Endothelial cell of umbilical vein (primary cell): Measurements from ENCODE around the gene IL6. TPM values are rescaled to one million over a fixed set of nuclear protein-coding genes. Genes with fewer than 3 reads are reported as not detected.

Experiments used
- BruUV-seq: library from RNA; stranded (reverse); fragments of 400-500 nt; replicated peaks from 2 replicates; lab custom pipeline; 2021; lab: Mats Ljungman, UMichigan
- CTCF ChIA-PET: fragments of 300-600, 350-600 bp; sonication (Branson Sonifier 250); formaldehyde crosslinking; loops from one replicate; lab custom pipeline; 2021; ENCODE audit warnings: antibody characterized with exemption, inconsistent platforms; lab: Charles Lee
- POLR2A ChIA-PET: fragments of 300-600, 350-600 bp; sonication (Branson Sonifier 250); formaldehyde crosslinking; loops from one replicate; lab custom pipeline; 2021; ENCODE audit warnings: antibody characterized with exemption, inconsistent platforms; lab: Charles Lee
- DNase-seq: peaks from one replicate; pipeline ENCODE4 v3.0.0-alpha.2; 2011; ENCODE audit warnings: low read depth, low spot score
- FAIRE-seq: peaks from 2 replicates; lab custom pipeline; 2011; peaks lifted over from hg19 to GRCh38; lab: Jason Lieb, UNC
- H2AFZ ChIP-seq: 2 replicates; pipeline ENCODE4 v1.6.0; 2012; ENCODE audit warnings: low read depth, low read length, control low read depth, inconsistent platforms
- H3K27ac ChIP-seq: 2 replicates; pipeline ENCODE4 v1.5.1; 2011; ENCODE audit warnings: low read depth, mild to moderate bottlenecking, control low read depth, low read length, moderate library complexity; ENCODE audit not compliant: insufficient read depth
- H3K27me3 ChIP-seq, 2 experiments: 2 replicates each; pipeline versions ENCODE4 v1.6.0 to v1.6.1; 2011; ENCODE audit warnings: low read length in 2 of 2, mixed read lengths in 1 of 2; ENCODE audit not compliant: control insufficient read depth in 2 of 2, insufficient read depth in 2 of 2
- H3K36me3 ChIP-seq, 2 experiments: 2 replicates in 1 of 2; 3 replicates in 1 of 2; pipeline ENCODE4 v1.5.1; 2011; ENCODE audit warnings: low read length in 2 of 2, mild to moderate bottlenecking in 1 of 2, moderate library complexity in 1 of 2; ENCODE audit not compliant: control insufficient read depth in 2 of 2, insufficient read depth in 2 of 2; ENCODE audit errors: extremely low read depth in 1 of 2
- H3K4me1 ChIP-seq: 3 replicates; pipeline ENCODE4 v1.5.1; 2011; ENCODE audit warnings: mild to moderate bottlenecking, low read length; ENCODE audit not compliant: control insufficient read depth, insufficient read depth; ENCODE audit errors: extremely low read depth
- H3K4me2 ChIP-seq: 2 replicates; pipeline ENCODE4 v1.6.1; 2011; ENCODE audit warnings: low read length, control low read depth, mixed read lengths; ENCODE audit not compliant: insufficient read depth
- H3K4me3 ChIP-seq, 3 experiments: fragments of 200-600 bp in 1 of 3; sonication (generic), shearing (Covaris generic) in 1 of 3; replicated peaks in 1 of 3; 2 replicates each; pipeline ENCODE4 v1.5.1; 2011 to 2016; ENCODE audit warnings: control low read depth in 3 of 3, low read length in 3 of 3, mild to moderate bottlenecking in 2 of 3, inconsistent platforms in 1 of 3, low read depth in 1 of 3, moderate library complexity in 1 of 3; ENCODE audit not compliant: insufficient read depth in 1 of 3
- H3K79me2 ChIP-seq: 2 replicates; pipeline ENCODE4 v1.6.0; 2012; ENCODE audit warnings: low read length, inconsistent platforms; ENCODE audit not compliant: control insufficient read depth, insufficient read depth
- H3K9ac ChIP-seq: replicated peaks from 2 replicates; pipeline ENCODE3; 2011; ENCODE audit warnings: low read length, control low read depth; ENCODE audit not compliant: insufficient read depth; ENCODE audit errors: extremely low read depth
- H3K9me1 ChIP-seq: replicated peaks from 3 replicates; pipeline ENCODE4 v1.6.0; 2011; ENCODE audit warnings: mild to moderate bottlenecking, low read length; ENCODE audit not compliant: control insufficient read depth, insufficient read depth; ENCODE audit errors: extremely low read depth
- H3K9me3 ChIP-seq: replicated peaks from 2 replicates; pipeline ENCODE4 v1.5.1; 2012; ENCODE audit warnings: low read length, inconsistent platforms; ENCODE audit not compliant: control insufficient read depth, insufficient read depth
- H4K20me1 ChIP-seq: replicated peaks from 2 replicates; pipeline ENCODE3; 2011; ENCODE audit warnings: mild to moderate bottlenecking, low read length; ENCODE audit not compliant: control insufficient read depth, insufficient read depth; ENCODE audit errors: extremely low read depth
- EZH2 ChIP-seq: IDR thresholded peaks from 2 replicates; pipeline ENCODE4 v1.6.1; 2012; ENCODE audit warnings: borderline replicate concordance, low read depth, mild to moderate bottlenecking, moderate library complexity, low read length, inconsistent platforms; ENCODE audit not compliant: severe bottlenecking
- FOS ChIP-seq: IDR thresholded peaks from 2 replicates; pipeline ENCODE4 v1.6.1; 2011; ENCODE audit warnings: mild to moderate bottlenecking, low read length, moderate library complexity, borderline replicate concordance; ENCODE audit not compliant: insufficient read depth
- GATA2 ChIP-seq: IDR thresholded peaks from 2 replicates; pipeline ENCODE4 v1.7.0; 2011; ENCODE audit warnings: low read depth, mild to moderate bottlenecking, moderate library complexity, mixed read lengths, low read length; ENCODE audit not compliant: insufficient read length, insufficient read depth
- JUN ChIP-seq: IDR thresholded peaks from 2 replicates; pipeline ENCODE4 v1.6.1; 2011; ENCODE audit warnings: borderline replicate concordance, low read depth; ENCODE audit not compliant: insufficient read length, insufficient read depth
- MYC ChIP-seq: IDR thresholded peaks from one replicate; pipeline ENCODE4 v1.6.1; 2011; ENCODE audit warnings: mild to moderate bottlenecking, low read depth, low read length
- POLR2A ChIP-seq: IDR thresholded peaks from 2 replicates; pipeline ENCODE4 v1.6.1; 2012; ENCODE audit warnings: low read depth, mild to moderate bottlenecking, control low read depth, low read length
- POLR2AphosphoS5 ChIP-seq: IDR thresholded peaks from 2 replicates; pipeline ENCODE4 v1.6.1; 2012; ENCODE audit warnings: low read depth, mild to moderate bottlenecking, control low read depth, low read length, moderate library complexity; ENCODE audit not compliant: insufficient read depth
- dilution Hi-C: fragments of 300-500 bp; cut with MboI; formaldehyde crosslinking; loops from one replicate; pipeline ENCODE4 v1.15.0; 2019; ENCODE audit warnings: low sequenced_read_pairs; ENCODE audit not compliant: extremely low pct_ligation_motif_present
- intact Hi-C: fragments of 100-400 bp; cut with micrococcal nuclease; formaldehyde crosslinking; loops from one replicate; pipeline ENCODE4 v1.10.0; 2022
- polyA plus RNA-seq, 4 experiments: library from polyadenylated mRNA; depleted of rRNA in 3 of 4; stranded (reverse) in 3 of 4; unstranded in 1 of 4; fragments of >200 nt; gene quantifications; 2 replicates each; pipeline versions ENCODE4 v1.2.1 to v1.2.3, GENCODE V29; 2011 to 2012; ENCODE audit warnings: missing spikeins in 1 of 4
- total RNA-seq: library from RNA; stranded (reverse); gene quantifications from 2 replicates; pipeline ENCODE4 v1.2.3, GENCODE V29; 2021
- TF ChIP-seq, protein P1 (sequence below): IDR thresholded peaks from 2 replicates; pipeline ENCODE4 v1.6.1; 2011; ENCODE audit not compliant: insufficient read depth, insufficient read length
- TF ChIP-seq, protein P2 (sequence below), 2 donors: IDR thresholded peaks; 1 replicate in 1 of 2; 2 replicates in 1 of 2; pipeline ENCODE4 v1.5.1; 2011; ENCODE audit warnings: low read length in 2 of 2, mild to moderate bottlenecking in 2 of 2, moderate library complexity in 2 of 2, control low read depth in 1 of 2, inconsistent platforms in 1 of 2, low read depth in 1 of 2; ENCODE audit not compliant: insufficient read depth in 1 of 2; ENCODE audit errors: extremely low read depth in 1 of 2

The IL6 gene
- total and polyA plus RNA-seq, 2 donors (not counting 3 experiments of a cell fraction or from before 2014, with no cell fraction given): 11.0 to 16.5 TPM

DNA sequence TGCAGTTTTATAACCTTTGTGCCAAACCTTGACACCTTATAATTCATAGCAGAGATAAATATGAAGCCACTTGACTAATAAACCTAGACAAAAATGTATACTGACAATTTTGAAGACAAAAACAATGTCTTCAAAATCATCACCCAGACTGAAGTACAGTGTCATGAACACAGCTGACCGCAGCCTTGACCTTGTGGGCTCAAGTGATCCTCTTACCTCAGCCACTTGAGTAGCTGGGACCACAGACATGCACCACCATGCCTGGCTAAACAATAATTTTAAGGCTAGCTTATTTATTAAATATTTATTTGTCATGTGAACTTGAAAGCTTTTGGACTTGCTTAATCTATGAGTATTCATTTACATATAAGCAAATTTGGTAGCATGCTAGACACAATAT is 24.3 kb downstream of the IL6 start:
- Histone ChIP-seq H3K4me2 (no peak overlapping the region), H3K27me3 (no peaks in the 10 kb centered on the region), H4K20me1 (no peaks in the 10 kb centered on the region), H2AFZ (no peak overlapping the region), H3K9me1 (no peaks in the 10 kb centered on the region), H3K79me2 (no peaks in the 10 kb centered on the region), H3K36me3 (no peaks in the 10 kb centered on the region), H3K4me1 (no peaks in the 10 kb centered on the region), H3K27ac (no peak overlapping the region), H3K9ac (no peak overlapping the region), H3K9me3 (no peaks in the 10 kb centered on the region), H3K4me3 (no peak overlapping the region)
- no peak for FAIRE-seq
- intact Hi-C loops: no loop called here
- BruUV-seq: no TSS peak
- DNase-seq: no peak
- TF ChIP-seq POLR2A (no peak), MYC (no peak), POLR2AphosphoS5 (no peak), EZH2 (no peak), FOS (no peak), GATA2 (no peak), JUN (no peak)
- TF ChIP-seq, protein P1, sequence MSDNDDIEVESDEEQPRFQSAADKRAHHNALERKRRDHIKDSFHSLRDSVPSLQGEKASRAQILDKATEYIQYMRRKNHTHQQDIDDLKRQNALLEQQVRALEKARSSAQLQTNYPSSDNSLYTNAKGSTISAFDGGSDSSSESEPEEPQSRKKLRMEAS: no peak
- TF ChIP-seq, protein P2, sequence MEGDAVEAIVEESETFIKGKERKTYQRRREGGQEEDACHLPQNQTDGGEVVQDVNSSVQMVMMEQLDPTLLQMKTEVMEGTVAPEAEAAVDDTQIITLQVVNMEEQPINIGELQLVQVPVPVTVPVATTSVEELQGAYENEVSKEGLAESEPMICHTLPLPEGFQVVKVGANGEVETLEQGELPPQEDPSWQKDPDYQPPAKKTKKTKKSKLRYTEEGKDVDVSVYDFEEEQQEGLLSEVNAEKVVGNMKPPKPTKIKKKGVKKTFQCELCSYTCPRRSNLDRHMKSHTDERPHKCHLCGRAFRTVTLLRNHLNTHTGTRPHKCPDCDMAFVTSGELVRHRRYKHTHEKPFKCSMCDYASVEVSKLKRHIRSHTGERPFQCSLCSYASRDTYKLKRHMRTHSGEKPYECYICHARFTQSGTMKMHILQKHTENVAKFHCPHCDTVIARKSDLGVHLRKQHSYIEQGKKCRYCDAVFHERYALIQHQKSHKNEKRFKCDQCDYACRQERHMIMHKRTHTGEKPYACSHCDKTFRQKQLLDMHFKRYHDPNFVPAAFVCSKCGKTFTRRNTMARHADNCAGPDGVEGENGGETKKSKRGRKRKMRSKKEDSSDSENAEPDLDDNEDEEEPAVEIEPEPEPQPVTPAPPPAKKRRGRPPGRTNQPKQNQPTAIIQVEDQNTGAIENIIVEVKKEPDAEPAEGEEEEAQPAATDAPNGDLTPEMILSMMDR (IDR thresholded peaks at IDR 0.05; ENCODE audit: extremely low read depth in 1 of 2, insufficient read depth in 1 of 2, low read depth in 1 of 2, low read length in 2 of 2): no peak
- dilution Hi-C loops: no loop called here
- ChIA-PET CTCF (interaction anchor here (0.5 to 1.5 kb wide), 12 partner anchors 10 to 335 kb away, joined by 3 to 5 read pairs (median 3); no protein-coding TSS in a partner anchor), POLR2A (interaction anchor here (0.6 kb wide), 1 partner anchor 99 kb away, joined by 6 read pairs; no protein-coding TSS in a partner anchor)
